RWPE2 (cell line): ENCODE results near the gene ARHGAP15.

Source experiments
- ATAC-seq: fragments of 200-7000 bp; cut with Tn5 transposase; 3 replicates; pipeline ENCODE4 v1.9.1; 2021; ENCODE audit warnings: low read depth
- DNase-seq: peaks from one replicate; pipeline ENCODE4 v3.0.0-alpha.2; 2020; ENCODE audit warnings: low spot score
- H3K27ac ChIP-seq: fragments of 450-650 bp; 2 replicates; pipeline ENCODE4 v1.5.1; 2017; ENCODE audit warnings: mild to moderate bottlenecking; ENCODE audit not compliant: poor library complexity, severe bottlenecking
- H3K27me3 ChIP-seq: fragments of 250-450 bp; sonication (Bioruptor Pico); 2 replicates; pipeline ENCODE4 v1.5.1; 2021; ENCODE audit warnings: mild to moderate bottlenecking, moderate library complexity; ENCODE audit not compliant: insufficient read depth, poor library complexity, severe bottlenecking
- H3K36me3 ChIP-seq: fragments of 250-450 bp; sonication (Bioruptor Pico); 2 replicates; pipeline ENCODE4 v1.5.1; 2020; ENCODE audit warnings: low read depth, mild to moderate bottlenecking, moderate library complexity
- H3K4me1 ChIP-seq: fragments of 250-450 bp; sonication (Bioruptor Pico); 2 replicates; pipeline ENCODE4 v1.5.1; 2021; ENCODE audit warnings: mild to moderate bottlenecking, moderate library complexity; ENCODE audit not compliant: insufficient read depth, poor library complexity, severe bottlenecking
- H3K4me3 ChIP-seq: fragments of 250-450 bp; sonication (Bioruptor Pico); 2 replicates; pipeline ENCODE4 v1.5.1; 2021; ENCODE audit warnings: mild to moderate bottlenecking, moderate library complexity; ENCODE audit not compliant: severe bottlenecking
- H3K9me3 ChIP-seq: fragments of 250-450 bp; sonication (Bioruptor Pico); 2 replicates; pipeline ENCODE4 v1.5.1; 2021; ENCODE audit warnings: mild to moderate bottlenecking, moderate library complexity; ENCODE audit not compliant: severe bottlenecking
- TF ChIP-seq, protein P1 (sequence below): fragments of 450-650 bp; IDR thresholded peaks from one replicate; pipeline ENCODE4 v1.5.1; 2017; ENCODE audit warnings: mild to moderate bottlenecking, moderate library complexity; ENCODE audit not compliant: poor library complexity, severe bottlenecking

The ARHGAP15 gene

DNA sequence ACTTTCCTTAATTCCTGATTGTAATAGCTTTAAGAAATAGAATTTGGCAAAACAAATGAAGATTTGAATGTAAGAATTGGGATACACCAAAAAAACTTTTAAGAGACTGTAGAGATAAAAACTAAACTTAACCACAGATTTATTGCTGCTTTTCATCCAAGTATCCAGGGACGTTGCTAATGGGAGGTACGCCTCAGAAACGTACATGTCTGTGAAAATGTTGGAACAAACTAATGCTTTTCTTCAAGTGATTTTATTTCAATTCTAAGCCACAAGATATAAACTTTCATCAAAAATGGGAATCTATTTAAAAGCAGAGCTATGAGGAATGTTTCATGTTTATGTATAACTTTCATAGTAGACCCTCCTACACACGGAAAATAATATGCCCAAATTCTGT is 66.3 kb downstream of the ARHGAP15 start:
- DNase-seq (no peak), ATAC-seq (no peak)
- Histone ChIP-seq H3K4me3 (no peak overlapping the region), H3K9me3 (no peaks in the 10 kb centered on the region), H3K27ac (no peak overlapping the region), H3K36me3 (no peaks in the 10 kb centered on the region), H3K27me3 (peaks cover 9% of the 10 kb centered on the region), H3K4me1 (no peaks in the 10 kb centered on the region)
- TF ChIP-seq, protein P1, sequence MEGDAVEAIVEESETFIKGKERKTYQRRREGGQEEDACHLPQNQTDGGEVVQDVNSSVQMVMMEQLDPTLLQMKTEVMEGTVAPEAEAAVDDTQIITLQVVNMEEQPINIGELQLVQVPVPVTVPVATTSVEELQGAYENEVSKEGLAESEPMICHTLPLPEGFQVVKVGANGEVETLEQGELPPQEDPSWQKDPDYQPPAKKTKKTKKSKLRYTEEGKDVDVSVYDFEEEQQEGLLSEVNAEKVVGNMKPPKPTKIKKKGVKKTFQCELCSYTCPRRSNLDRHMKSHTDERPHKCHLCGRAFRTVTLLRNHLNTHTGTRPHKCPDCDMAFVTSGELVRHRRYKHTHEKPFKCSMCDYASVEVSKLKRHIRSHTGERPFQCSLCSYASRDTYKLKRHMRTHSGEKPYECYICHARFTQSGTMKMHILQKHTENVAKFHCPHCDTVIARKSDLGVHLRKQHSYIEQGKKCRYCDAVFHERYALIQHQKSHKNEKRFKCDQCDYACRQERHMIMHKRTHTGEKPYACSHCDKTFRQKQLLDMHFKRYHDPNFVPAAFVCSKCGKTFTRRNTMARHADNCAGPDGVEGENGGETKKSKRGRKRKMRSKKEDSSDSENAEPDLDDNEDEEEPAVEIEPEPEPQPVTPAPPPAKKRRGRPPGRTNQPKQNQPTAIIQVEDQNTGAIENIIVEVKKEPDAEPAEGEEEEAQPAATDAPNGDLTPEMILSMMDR, result no peak

DNA sequence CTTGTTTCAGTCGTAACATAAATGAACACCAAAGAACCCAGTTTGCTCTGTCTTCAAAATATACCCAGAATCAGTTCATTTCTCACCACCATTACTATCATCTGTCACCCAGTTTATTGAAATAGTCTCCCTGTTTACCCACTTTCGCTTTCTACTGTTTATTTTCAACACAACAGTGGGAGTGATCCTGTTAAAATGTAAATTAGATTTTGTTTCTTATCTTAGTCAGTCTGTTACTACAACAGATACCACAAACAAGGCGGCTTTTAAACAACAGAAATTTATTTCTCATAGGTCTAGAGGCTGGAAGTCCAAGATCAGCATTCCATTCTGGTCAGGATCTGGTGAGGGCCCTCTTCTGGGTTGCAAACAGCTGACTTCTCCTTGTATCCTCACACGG is 74.8 kb downstream of the ARHGAP15 start:
- TF ChIP-seq, protein P1, result no peak
- H3K27me3 ChIP-seq, result no peaks in the 10 kb centered on the region
- no peaks in the 10 kb centered on the region for H3K36me3 ChIP-seq
- H3K27ac ChIP-seq, result no peak overlapping the region
- H3K9me3 ChIP-seq, result no peaks in the 10 kb centered on the region
- H3K4me1 ChIP-seq, result no peaks in the 10 kb centered on the region
- no peak overlapping the region for H3K4me3 ChIP-seq
- DNase-seq (no peak), ATAC-seq (no peak)

DNA sequence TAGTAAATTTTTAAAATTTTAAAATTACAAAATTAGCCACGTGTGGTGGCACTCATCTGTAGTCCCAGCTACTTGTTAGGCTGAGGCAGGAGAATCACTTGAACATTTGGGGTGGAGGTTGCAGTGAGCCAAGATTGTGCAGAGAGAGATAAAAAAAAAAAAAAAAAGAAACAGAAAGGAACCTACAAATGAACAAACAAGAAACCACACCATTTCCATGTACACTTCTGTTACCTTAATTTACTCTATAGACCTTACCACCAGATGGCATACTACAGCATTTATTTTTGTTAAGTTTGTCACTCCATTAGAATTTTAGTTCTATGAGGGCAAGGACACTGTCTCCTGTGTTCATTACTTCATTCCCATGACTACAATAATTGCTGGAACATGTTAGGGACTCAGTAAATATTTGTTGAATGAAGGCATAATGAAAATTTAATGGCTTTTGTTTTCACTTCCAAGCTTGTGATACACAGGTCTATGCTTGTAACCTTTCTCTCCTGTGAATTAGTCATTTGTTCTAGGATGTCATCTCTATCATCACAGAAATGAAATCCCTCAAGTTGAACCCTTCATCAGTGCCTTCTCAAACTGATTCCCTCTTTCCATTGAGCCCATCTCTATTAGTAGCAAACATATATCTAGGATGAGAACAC is 76.0 kb downstream of the ARHGAP15 start:
- ATAC-seq, result peak; percentile 33; the same call in 1 of the 3 replicates
- DNase-seq, result no peak
- Histone ChIP-seq H3K9me3 (no peaks in the 10 kb centered on the region), H3K4me3 (no peak overlapping the region), H3K27ac (no peak overlapping the region), H3K27me3 (no peaks in the 10 kb centered on the region), H3K36me3 (no peaks in the 10 kb centered on the region), H3K4me1 (no peaks in the 10 kb centered on the region)
- TF ChIP-seq, protein P1, result peak; percentile 32

DNA sequence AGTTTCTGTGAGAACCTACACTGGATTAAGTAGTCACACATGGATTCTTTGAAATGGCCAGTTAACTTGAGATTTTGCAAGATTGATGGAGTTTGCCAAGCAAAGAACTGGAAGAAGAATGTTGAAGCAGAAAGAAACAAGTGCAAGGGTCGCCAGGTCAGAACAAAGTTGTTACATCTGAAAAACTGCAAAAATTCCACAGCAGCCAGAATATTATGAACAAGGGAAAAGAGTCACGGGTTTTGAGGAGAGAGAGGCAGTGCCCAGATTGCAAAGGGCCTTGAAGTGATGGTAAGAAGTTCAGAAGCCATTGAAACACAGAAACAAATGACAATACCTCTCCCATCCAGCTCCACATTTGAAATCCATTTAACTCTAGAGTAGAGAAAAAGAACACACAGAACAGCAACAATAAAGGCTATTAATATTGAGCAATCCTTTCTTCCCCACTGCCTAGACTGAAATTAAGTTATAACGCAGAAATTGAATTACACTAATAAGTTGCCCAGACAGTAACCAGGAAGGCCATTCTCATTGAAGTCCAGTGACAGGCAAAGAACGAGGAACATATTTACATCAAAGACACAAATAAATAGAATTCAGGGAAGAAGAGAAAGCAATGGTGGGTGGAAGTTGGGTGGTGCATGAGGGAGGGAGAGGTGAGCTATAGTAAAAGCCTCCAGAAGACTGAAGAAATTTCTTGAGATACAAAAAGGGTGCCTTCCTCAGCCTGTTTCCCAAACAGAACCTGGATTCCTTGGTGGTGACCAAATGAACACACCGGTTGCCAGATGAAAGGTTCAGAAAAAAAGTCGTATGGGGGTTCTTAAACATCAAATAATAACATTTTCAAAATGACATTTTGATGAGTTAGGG is 80.6 kb downstream of the ARHGAP15 start:
- Histone ChIP-seq H3K36me3 (no peaks in the 10 kb centered on the region), H3K4me3 (no peak overlapping the region), H3K27ac (no peak overlapping the region), H3K27me3 (no peaks in the 10 kb centered on the region), H3K9me3 (no peaks in the 10 kb centered on the region), H3K4me1 (no peaks in the 10 kb centered on the region)
- ATAC-seq (no peak), DNase-seq (no peak)
- TF ChIP-seq, protein P1, result no peak

DNA sequence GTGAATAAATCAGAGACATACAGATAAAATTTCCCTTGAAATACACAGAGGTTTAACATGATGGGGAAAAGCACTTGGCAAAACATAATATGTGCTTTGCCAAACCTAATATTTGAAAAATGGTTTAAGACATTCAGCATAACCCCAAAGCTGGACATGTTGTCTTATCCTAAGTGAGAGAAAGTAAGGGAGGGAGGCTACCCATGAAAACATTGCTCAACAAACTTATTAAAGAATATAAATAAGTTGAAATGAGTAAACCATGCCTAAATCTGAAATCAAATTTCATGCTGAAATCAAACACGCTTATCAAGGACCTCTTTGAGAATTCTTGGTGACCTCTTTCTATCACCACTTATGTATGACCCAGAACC is 81.2 kb downstream of the ARHGAP15 start:
- no peaks in the 10 kb centered on the region for H3K27me3 ChIP-seq
- no peak for DNase-seq

More for the DNA sequence above, 81.2 kb downstream of the ARHGAP15 start:
- TF ChIP-seq, protein P1, result no peak
- no peak for ATAC-seq
- no peaks in the 10 kb centered on the region for H3K36me3 ChIP-seq
- H3K27ac ChIP-seq, result no peak overlapping the region
- H3K4me1 ChIP-seq, result no peaks in the 10 kb centered on the region
- no peaks in the 10 kb centered on the region for H3K9me3 ChIP-seq
- no peak overlapping the region for H3K4me3 ChIP-seq
